SK-MEL-5 (cell line): ENCODE data around the gene CDH16. TPM values are rescaled to one million over a fixed set of nuclear protein-coding genes. Genes with fewer than 3 reads are reported as not detected.
A peak's percentile ranks its signal among the peaks of the same experiment; 100 is the strongest.

Experiments
- DNase-seq: peaks from one replicate; pipeline ENCODE4 v3.0.0-alpha.2; 2016; ENCODE audit warnings: low read depth, low spot score
- in situ Hi-C: cut with HindIII; loops from 2 replicates; pipeline ENCODE4 v1.10.0; 2016; ENCODE audit warnings: low sequenced_read_pairs, high pct_unique_total_duplicates, low pct_unique_long_range_greater_than_20kb
- total RNA-seq: library from RNA; depleted of rRNA; stranded (reverse); fragments of >200 nt; shearing (Covaris generic); gene quantifications from 2 replicates; pipeline ENCODE4 v1.2.3, GENCODE V29; 2014

The CDH16 gene
- total RNA-seq, 1 experiment from 2014 or later = not detected

GRCh38 chr16:66919569-66920298 lies 1.0 kb upstream of the CDH16 start:
- no peak for DNase-seq
- in situ Hi-C loops = no loop called here

GRCh38 chr16:66918355-66918754 lies 330 bp downstream of the CDH16 start:
- in situ Hi-C loops = no loop called here
- DNase-seq = no peak

GRCh38 chr16:66917741-66918140 lies 944 bp downstream of the CDH16 start:
- in situ Hi-C loops = no loop called here
- no peak for DNase-seq

- in situ Hi-C loops = no loop called here
- no peak for DNase-seq
Observed at GRCh38 chr16:66916518-66916917, 2.2 kb downstream of the CDH16 start.

- in situ Hi-C loops = no loop called here
- no peak for DNase-seq
Observed at GRCh38 chr16:66915041-66915440, 3.6 kb downstream of the CDH16 start.

GRCh38 chr16:66914541-66914940 lies 4.1 kb downstream of the CDH16 start:
- no peak for DNase-seq
- in situ Hi-C loops = no loop called here

GRCh38 chr16:66913711-66914110 lies 5.0 kb downstream of the CDH16 start:
- in situ Hi-C loops = no loop called here
- DNase-seq = no peak

- in situ Hi-C loops = no loop called here
- DNase-seq = no peak
Observed at GRCh38 chr16:66913081-66913480, 5.6 kb downstream of the CDH16 start.

GRCh38 chr16:66911801-66912200 lies 6.9 kb downstream of the CDH16 start:
- in situ Hi-C loops = no loop called here
- no peak for DNase-seq

- no peak for DNase-seq
- in situ Hi-C loops = no loop called here
Observed at GRCh38 chr16:66911112-66911511, 7.6 kb downstream of the CDH16 start.

GRCh38 chr16:66910175-66910940 lies 8.3 kb downstream of the CDH16 start:
- DNase-seq = no peak
- in situ Hi-C loops = no loop called here

GRCh38 chr16:66908762-66909559 lies 9.7 kb downstream of the CDH16 start:
- in situ Hi-C loops = no loop called here
- no peak for DNase-seq

GRCh38 chr16:66908116-66908515 lies 10.6 kb downstream of the CDH16 start:
- no peak for DNase-seq
- in situ Hi-C loops = no loop called here

GRCh38 chr16:66906916-66907836 lies 11.5 kb downstream of the CDH16 start:
- DNase-seq = no peak
- in situ Hi-C loops = no loop called here

- peak; percentile 19 for DNase-seq
- in situ Hi-C loops = no loop called here
Observed at GRCh38 chr16:66905633-66906539, 12.8 kb downstream of the CDH16 start.

- no peak for DNase-seq
- in situ Hi-C loops = no loop called here
Observed at GRCh38 chr16:66904846-66905632, 13.6 kb downstream of the CDH16 start.
